HEK293T (cell line): Measurements from ENCODE around the gene MCCC1.
"Not testable (repeated sequence)": the region's sequence is repeated elsewhere in the genome, so short reads cannot be mapped to it uniquely, and the experiment has no call there.

ENCODE experiments used
- CTCF ChIA-PET: fragments of 350-600 bp; formaldehyde crosslinking; extraction: SDS; loops from one replicate; lab custom pipeline; 2021; ENCODE audit warnings: antibody characterized with exemption, inconsistent platforms; lab: Yijun Ruan, JAX
- POLR2A ChIA-PET: fragments of 350-600 bp; formaldehyde crosslinking; extraction: SDS; loops from one replicate; lab custom pipeline; 2020; ENCODE audit warnings: antibody characterized with exemption, inconsistent platforms; lab: Yijun Ruan, JAX
- DNase-seq: peaks from one replicate; pipeline ENCODE4 v3.0.0; 2012; ENCODE audit warnings: mixed read lengths; ENCODE audit errors: extremely low spot score
- ARNT ChIP-seq: fragments of 450-650 bp; IDR thresholded peaks from 2 replicates; pipeline ENCODE4 v1.6.1; 2017; ENCODE audit warnings: mild to moderate bottlenecking
- BHLHE40 ChIP-seq: fragments of 450-650 bp; IDR thresholded peaks from 2 replicates; pipeline ENCODE4 v1.6.1; 2016; ENCODE audit warnings: mild to moderate bottlenecking, moderate library complexity, borderline replicate concordance
- CTBP1 ChIP-seq: fragments of 450-650 bp; IDR thresholded peaks from 2 replicates; pipeline ENCODE4 v1.6.1; 2016; ENCODE audit warnings: borderline replicate concordance
- ELF4 ChIP-seq: fragments of 450-650 bp; IDR thresholded peaks from 2 replicates; pipeline ENCODE4 v1.6.1; 2017; ENCODE audit warnings: antibody characterized with exemption
- FOXA1 ChIP-seq: fragments of 450-650 bp; IDR thresholded peaks from 2 replicates; pipeline ENCODE4 v1.6.1; 2016; ENCODE audit warnings: mild to moderate bottlenecking
- FOXK2 ChIP-seq: fragments of 450-650 bp; IDR thresholded peaks from 2 replicates; pipeline ENCODE4 v1.6.1; 2016; ENCODE audit warnings: mild to moderate bottlenecking
- FOXM1 ChIP-seq: fragments of 450-650 bp; IDR thresholded peaks from 2 replicates; pipeline ENCODE4 v1.6.1; 2017; ENCODE audit warnings: mild to moderate bottlenecking, borderline replicate concordance
- HDGF ChIP-seq: fragments of 450-650 bp; IDR thresholded peaks from 2 replicates; pipeline ENCODE4 v1.6.1; 2017; ENCODE audit warnings: antibody characterized with exemption, borderline replicate concordance
- L3MBTL2 ChIP-seq: fragments of 450-650 bp; conservative IDR thresholded peaks from 2 replicates; pipeline ENCODE4 v1.6.1; 2016; ENCODE audit warnings: mild to moderate bottlenecking
- LEF1 ChIP-seq: fragments of 450-650 bp; IDR thresholded peaks from 2 replicates; pipeline ENCODE4 v1.6.1; 2017; ENCODE audit warnings: mild to moderate bottlenecking, borderline replicate concordance
- NFRKB ChIP-seq: fragments of 450-650 bp; IDR thresholded peaks from 2 replicates; pipeline ENCODE4 v1.6.1; 2016; ENCODE audit warnings: mild to moderate bottlenecking, moderate library complexity
- SP1 ChIP-seq: fragments of 450-650 bp; IDR thresholded peaks from 2 replicates; pipeline ENCODE4 v1.6.1; 2017
- SUZ12 ChIP-seq: fragments of 450-650 bp; IDR thresholded peaks from 2 replicates; pipeline ENCODE4 v1.6.1; 2016; ENCODE audit warnings: mild to moderate bottlenecking
- TARDBP ChIP-seq: fragments of 450-650 bp; IDR thresholded peaks from 2 replicates; pipeline ENCODE4 v1.6.1; 2016
- ZNF384 ChIP-seq: fragments of 450-650 bp; IDR thresholded peaks from 2 replicates; pipeline ENCODE4 v1.6.1; 2016
- TF ChIP-seq, protein P1 (sequence below): fragments of 450-650 bp; IDR thresholded peaks from 2 replicates; pipeline ENCODE4 v1.6.1; 2016

MCCC1 gene

DNA sequence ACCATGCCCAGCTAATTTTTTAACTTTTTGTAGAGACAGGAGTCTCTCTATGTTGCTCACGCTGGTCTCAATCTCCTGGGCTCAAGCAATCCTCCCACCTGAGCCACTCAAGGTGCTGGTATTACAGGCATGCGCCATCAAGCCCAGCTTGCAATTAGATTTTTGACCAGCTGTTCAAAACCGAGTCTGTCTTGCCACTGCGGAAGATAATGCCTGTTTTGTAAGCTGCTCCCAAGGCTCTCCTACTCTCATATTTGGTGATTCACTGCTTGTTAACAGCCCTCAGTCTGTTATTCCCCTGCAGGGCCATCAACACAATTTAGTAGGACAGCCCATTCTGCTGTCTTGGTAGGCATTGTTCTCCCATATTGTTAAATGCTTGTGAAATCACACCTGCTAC is 17.8 kb upstream of the MCCC1 start:
- CTCF ChIA-PET, result interaction anchor here (0.6 kb wide), 1 partner anchor 21 kb away, joined by 5 read pairs; no protein-coding TSS in a partner anchor
- no peak for TF ChIP-seq BHLHE40
- TF ChIP-seq LEF1, result no peak
- no peak for TF ChIP-seq ELF4
- no peak for TF ChIP-seq FOXK2
- no peak for TF ChIP-seq SP1
- TF ChIP-seq, protein P1, sequence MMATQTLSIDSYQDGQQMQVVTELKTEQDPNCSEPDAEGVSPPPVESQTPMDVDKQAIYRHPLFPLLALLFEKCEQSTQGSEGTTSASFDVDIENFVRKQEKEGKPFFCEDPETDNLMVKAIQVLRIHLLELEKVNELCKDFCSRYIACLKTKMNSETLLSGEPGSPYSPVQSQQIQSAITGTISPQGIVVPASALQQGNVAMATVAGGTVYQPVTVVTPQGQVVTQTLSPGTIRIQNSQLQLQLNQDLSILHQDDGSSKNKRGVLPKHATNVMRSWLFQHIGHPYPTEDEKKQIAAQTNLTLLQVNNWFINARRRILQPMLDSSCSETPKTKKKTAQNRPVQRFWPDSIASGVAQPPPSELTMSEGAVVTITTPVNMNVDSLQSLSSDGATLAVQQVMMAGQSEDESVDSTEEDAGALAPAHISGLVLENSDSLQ, result no peak
- no peak for TF ChIP-seq L3MBTL2
- TF ChIP-seq ZNF384, result no peak
- no peak for TF ChIP-seq HDGF
- no peak for TF ChIP-seq SUZ12
- no peak for TF ChIP-seq FOXM1
- no peak for TF ChIP-seq NFRKB
- no peak for TF ChIP-seq ARNT
- no peak for TF ChIP-seq TARDBP
- TF ChIP-seq FOXA1, result no peak
- POLR2A ChIA-PET, result no interaction called here
- no peak for DNase-seq

DNA sequence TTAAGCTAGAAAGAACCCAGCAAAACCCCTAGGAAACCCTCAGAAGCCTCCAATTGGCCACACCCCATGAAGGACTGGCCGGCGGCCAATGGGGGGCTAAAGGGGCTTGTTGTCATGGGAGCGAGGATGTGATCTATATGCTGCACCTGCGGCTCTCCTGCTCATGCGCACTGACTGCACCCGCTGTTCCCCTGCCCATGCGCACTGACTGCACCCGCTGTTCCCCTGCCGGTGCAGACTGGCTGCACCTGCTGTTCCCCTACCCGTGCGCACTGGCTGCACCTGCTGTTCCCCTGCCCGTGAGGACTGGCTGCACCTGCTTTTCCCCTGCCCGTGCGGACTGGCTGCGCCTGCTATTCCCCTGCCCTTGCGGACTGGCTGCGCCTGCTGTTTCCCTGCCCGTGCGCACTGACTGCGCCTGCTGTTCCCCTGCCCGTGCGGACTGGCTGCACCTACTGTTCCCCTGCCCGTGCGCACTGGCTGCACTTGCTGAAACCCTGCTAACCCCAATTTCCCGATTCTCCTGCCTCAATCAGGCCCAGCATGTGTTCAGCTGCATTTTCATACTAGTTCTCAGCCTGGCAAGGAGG is 16.8 kb upstream of the MCCC1 start:
- TF ChIP-seq ELF4 (no peak), L3MBTL2 (no peak), ARNT (no peak), HDGF (no peak), FOXA1 (no peak), SUZ12 (no peak), BHLHE40 (no peak), NFRKB (no peak), FOXM1 (no peak), TARDBP (no peak), CTBP1 (no peak), ZNF384 (no peak), LEF1 (no peak), FOXK2 (no peak), SP1 (no peak)
- TF ChIP-seq, protein P1, result no peak
- no peak for DNase-seq
- ChIA-PET POLR2A (no interaction called here), CTCF (interaction anchor here (0.6 kb wide), 1 partner anchor 21 kb away, joined by 5 read pairs; no protein-coding TSS in a partner anchor)

DNA sequence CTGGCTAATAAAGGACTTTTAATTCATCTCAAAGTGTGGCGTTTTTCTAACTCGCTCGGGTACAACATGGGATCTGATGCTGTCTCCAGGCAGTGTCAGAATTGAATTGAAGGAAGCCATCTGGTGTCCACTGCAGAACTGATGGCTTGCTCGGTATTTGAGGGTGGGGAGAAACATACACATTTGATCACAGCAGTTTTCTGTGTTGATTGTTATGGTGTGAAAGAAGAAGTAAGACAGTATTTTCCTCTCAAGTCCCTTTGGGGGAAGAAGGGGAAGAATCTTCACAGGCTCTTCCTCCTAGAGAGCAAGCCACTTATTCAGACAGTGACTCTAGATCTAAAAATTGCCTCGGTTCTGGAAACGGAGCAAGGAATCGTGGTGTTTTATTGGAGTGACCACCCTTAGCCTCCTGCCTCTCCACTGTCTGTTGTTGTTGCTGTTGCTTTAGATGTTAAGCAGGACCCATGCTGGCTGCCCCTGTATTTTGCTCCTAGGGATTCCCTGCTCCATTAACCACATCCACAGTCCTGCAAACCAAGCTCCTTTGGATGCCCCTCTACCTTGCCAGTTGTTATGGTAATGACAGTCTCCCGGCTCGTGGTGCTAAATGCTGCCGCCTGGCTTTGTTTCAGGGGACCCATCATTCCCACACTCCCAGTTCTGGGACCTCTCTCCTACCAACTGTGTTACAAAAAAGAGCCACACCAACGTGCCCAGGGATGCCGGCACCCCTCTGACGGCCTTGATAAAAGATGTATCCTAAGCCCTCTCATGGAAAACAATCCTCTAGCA is 15.3 kb upstream of the MCCC1 start:
- POLR2A ChIA-PET, result no interaction called here

GRCh38 chr3:183109847-183110246 is 10.6 kb upstream of the MCCC1 start:
- CTCF ChIA-PET, POLR2A ChIA-PET, DNase-seq: not testable (repeated sequence)

More for the DNA sequence above, 15.3 kb upstream of the MCCC1 start:
- no peak for DNase-seq
- no peak for TF ChIP-seq ARNT
- TF ChIP-seq HDGF, result no peak
- no peak for TF ChIP-seq L3MBTL2
- no peak for TF ChIP-seq FOXM1
- TF ChIP-seq CTBP1, result no peak
- TF ChIP-seq NFRKB, result no peak
- TF ChIP-seq ZNF384, result no peak
- TF ChIP-seq SUZ12, result no peak
- TF ChIP-seq ELF4, result no peak
- no peak for TF ChIP-seq FOXA1
- TF ChIP-seq, protein P1, result no peak
- CTCF ChIA-PET, result no interaction called here

- CTCF ChIA-PET, result no interaction called here
- no peak for TF ChIP-seq HDGF
- TF ChIP-seq ELF4, result no peak
- TF ChIP-seq, protein P1, result no peak
- TF ChIP-seq SP1, result no peak
- TF ChIP-seq BHLHE40, result no peak
- no peak for TF ChIP-seq ARNT
- TF ChIP-seq SUZ12, result no peak
- no peak for TF ChIP-seq FOXA1
- TF ChIP-seq TARDBP, result no peak
- no peak for TF ChIP-seq CTBP1
- no peak for TF ChIP-seq FOXM1
- DNase-seq, result no peak
- POLR2A ChIA-PET, result no interaction called here
These were observed 9.2 kb upstream of the MCCC1 start for GRCh38 chr3:183108470-183108869.
